Bronchial epithelial cell (primary cell): ENCODE data around the gene NBL1. TPM values are rescaled to one million over a fixed set of nuclear protein-coding genes. Genes with fewer than 3 reads are reported as not detected.

Source experiments
- DNase-seq: peaks from one replicate; pipeline ENCODE4 v3.0.0-alpha.2; 2010; ENCODE audit warnings: low read depth
- FAIRE-seq: peaks from 2 replicates; lab custom pipeline; 2011; peaks lifted over from hg19 to GRCh38; lab: Jason Lieb, UNC
- H3K27me3 ChIP-seq: 2 replicates; pipeline ENCODE4 v1.5.1; 2011; ENCODE audit warnings: low read length; ENCODE audit not compliant: control insufficient read depth, insufficient read depth
- H3K36me3 ChIP-seq: 2 replicates; pipeline ENCODE4 v1.5.1; 2011; ENCODE audit warnings: low read length; ENCODE audit not compliant: control insufficient read depth, insufficient read depth
- H3K4me3 ChIP-seq: 2 replicates; pipeline ENCODE4 v1.5.1; 2011; ENCODE audit warnings: mild to moderate bottlenecking, low read depth, low read length, control low read depth
- total RNA-seq: library from RNA; depleted of rRNA; stranded (reverse); fragments of >200 nt; gene quantifications from 2 replicates; pipeline ENCODE4 v1.2.1, GENCODE V29; 2014
- TF ChIP-seq, protein P1 (sequence below): IDR thresholded peaks from 2 replicates; pipeline ENCODE4 v1.5.1; 2011; ENCODE audit warnings: mild to moderate bottlenecking, moderate library complexity, low read length, control low read depth, inconsistent platforms; ENCODE audit not compliant: insufficient read depth, severe bottlenecking

Gene NBL1
- total RNA-seq, 1 donor from 2014 or later, result 55.3 TPM

DNA sequence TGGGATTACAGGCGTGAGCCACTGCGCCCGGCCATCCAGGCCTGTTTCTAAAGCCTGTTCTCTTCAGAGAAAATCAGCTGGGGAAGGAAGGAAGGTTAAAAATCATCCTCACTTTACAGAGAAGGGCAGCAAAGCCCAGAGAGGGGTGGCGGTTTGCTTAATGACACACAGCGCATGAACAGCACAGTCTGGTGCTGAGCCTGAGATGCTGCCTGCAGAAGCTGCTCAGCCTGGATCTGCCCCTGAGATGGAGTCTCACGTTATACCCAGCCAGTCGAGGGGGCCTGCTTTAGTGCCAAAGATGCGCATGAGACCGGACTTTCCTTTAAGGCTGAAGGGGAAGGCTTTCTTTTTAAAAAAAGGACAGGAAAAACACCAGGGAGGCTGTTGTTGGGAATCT is 41.9 kb downstream of the NBL1 start:
- Histone ChIP-seq H3K4me3 (no peak overlapping the region), H3K27me3 (no peaks in the 10 kb centered on the region), H3K36me3 (no peaks in the 10 kb centered on the region)
- DNase-seq (no peak), FAIRE-seq (no peak)
- TF ChIP-seq, protein P1, sequence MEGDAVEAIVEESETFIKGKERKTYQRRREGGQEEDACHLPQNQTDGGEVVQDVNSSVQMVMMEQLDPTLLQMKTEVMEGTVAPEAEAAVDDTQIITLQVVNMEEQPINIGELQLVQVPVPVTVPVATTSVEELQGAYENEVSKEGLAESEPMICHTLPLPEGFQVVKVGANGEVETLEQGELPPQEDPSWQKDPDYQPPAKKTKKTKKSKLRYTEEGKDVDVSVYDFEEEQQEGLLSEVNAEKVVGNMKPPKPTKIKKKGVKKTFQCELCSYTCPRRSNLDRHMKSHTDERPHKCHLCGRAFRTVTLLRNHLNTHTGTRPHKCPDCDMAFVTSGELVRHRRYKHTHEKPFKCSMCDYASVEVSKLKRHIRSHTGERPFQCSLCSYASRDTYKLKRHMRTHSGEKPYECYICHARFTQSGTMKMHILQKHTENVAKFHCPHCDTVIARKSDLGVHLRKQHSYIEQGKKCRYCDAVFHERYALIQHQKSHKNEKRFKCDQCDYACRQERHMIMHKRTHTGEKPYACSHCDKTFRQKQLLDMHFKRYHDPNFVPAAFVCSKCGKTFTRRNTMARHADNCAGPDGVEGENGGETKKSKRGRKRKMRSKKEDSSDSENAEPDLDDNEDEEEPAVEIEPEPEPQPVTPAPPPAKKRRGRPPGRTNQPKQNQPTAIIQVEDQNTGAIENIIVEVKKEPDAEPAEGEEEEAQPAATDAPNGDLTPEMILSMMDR, result no peak

DNA sequence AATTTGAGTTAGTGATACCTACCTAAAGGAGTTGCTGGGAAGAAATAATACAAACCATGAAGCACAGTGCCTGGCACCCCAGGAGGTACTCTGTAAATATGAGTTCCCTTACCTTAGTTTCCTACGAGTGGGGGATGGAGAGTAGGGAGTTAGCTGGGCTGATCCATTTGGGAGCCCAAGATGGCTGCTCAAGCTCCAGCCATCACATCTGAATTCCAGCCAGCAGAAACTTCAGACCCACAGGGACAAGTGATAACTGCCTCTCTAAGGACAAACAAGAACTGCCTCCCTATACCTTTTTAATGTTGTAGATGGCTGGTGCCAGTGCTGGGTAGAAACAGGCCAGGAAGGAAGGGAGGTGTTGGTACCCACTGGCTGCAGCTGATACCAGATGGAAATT is 43.3 kb downstream of the NBL1 start:
- TF ChIP-seq, protein P1, result no peak
- Histone ChIP-seq H3K27me3 (no peaks in the 10 kb centered on the region), H3K4me3 (no peak overlapping the region), H3K36me3 (no peaks in the 10 kb centered on the region)
- DNase-seq (no peak), FAIRE-seq (no peak)

DNA sequence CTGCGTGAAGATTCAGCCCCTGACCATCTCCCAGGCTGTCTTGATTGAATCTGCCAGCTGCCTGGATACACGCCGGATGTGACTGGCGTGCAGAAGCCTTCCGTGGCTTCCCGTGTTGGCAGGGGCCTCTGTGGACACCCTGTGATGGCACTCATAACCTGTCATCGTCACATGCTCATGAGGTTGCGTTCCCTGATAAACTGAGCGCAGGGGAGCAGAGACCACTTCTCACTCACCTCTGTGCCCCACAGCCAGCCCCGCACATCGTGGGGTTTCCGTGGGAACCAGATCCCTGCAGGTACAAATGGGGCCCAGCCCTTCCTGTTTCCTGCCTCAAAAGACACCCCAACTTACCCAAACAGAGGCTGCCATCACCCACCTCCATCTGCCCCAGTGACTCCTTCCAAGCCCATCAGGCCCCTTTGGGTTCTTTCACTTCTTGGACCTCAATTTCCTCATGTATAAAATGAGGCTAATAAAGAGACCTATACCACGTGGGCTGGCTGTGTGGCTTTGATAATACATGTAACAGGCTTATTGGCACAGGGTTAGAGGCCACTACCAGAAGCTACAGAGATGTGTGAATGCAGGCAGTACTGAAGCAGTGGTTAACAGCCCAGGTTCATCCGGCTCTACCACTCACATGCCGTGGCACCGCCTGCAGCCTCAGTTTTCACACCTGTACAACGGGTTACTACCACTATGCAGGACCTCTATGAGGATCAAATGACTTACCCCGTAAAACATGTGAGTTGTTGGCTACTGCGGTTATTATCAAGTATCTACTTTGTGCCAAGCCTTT is 44.1 kb downstream of the NBL1 start:
- TF ChIP-seq, protein P1, result no peak
- DNase-seq, result no peak
- FAIRE-seq, result peak; percentile 84
- Histone ChIP-seq H3K36me3 (no peaks in the 10 kb centered on the region), H3K4me3 (no peak overlapping the region), H3K27me3 (no peaks in the 10 kb centered on the region)

DNA sequence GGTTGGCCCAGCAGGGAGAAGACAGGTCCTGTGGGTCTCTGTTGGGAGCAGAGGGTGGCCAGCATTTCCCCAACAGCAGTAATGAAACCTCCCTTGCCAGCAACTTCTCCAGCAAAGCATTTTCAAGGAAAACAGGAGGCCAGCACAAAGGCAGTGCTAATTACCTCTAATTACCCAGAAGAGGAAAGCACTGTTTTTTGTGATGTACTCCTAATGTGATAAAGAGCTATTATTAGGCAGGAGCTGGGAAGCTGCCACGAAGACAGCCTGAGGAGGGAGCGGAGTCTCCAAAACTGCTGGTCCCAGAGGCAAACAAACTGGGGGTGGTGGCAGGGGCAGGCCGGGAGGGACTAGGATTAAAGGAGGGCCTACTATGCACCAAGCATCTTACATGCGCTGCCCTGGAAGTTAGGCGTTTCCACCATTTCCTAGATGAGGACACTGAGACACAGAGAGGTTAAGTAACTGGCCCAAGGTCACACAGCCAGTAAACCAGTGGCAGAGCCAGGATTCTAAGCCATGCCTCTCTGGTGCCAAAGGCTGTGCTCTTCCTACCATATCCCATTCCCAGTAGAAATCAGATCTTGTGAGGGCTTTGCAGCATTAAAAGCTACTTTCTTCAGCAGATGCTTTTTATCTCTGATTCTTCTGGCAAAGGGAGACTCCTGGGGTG is 45.1 kb downstream of the NBL1 start:
- TF ChIP-seq, protein P1, result no peak
- no peaks in the 10 kb centered on the region for H3K36me3 ChIP-seq
- DNase-seq (no peak), FAIRE-seq (no peak)
- H3K27me3 ChIP-seq, result no peaks in the 10 kb centered on the region
- H3K4me3 ChIP-seq, result no peak overlapping the region

DNA sequence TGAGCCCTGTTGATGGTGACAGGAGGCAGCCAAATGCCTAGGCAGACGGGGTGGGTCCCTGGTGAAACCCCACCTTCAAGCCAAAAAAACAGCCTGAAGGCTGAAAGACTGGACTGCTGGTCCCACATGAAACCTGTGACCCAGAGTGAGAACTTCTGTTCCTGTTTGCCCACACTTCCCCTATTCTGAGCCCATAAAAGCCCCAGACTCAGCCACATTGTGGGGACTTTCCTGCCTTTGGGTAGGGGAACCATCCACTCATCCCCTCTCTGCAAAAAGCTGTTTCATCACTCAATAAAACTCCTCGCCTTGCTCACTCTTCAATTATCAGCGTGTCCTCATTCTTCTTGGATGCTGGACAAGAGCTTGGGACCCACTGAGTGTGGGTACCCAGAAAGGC is 45.7 kb downstream of the NBL1 start:
- DNase-seq, result no peak
- no peaks in the 10 kb centered on the region for H3K27me3 ChIP-seq
- TF ChIP-seq, protein P1, result no peak
- H3K4me3 ChIP-seq, result no peak overlapping the region
- no peaks in the 10 kb centered on the region for H3K36me3 ChIP-seq
- no peak for FAIRE-seq
